RKO (cell line): Measurements from ENCODE around the gene ARMC6.
"Not testable (repeated sequence)": the region's sequence is repeated elsewhere in the genome, so short reads cannot be mapped to it uniquely, and the experiment has no call there.

Source experiments
- DNase-seq: peaks from one replicate; pipeline ENCODE4 v3.0.0-alpha.2; 2016; ENCODE audit warnings: low spot score

Gene ARMC6

DNA sequence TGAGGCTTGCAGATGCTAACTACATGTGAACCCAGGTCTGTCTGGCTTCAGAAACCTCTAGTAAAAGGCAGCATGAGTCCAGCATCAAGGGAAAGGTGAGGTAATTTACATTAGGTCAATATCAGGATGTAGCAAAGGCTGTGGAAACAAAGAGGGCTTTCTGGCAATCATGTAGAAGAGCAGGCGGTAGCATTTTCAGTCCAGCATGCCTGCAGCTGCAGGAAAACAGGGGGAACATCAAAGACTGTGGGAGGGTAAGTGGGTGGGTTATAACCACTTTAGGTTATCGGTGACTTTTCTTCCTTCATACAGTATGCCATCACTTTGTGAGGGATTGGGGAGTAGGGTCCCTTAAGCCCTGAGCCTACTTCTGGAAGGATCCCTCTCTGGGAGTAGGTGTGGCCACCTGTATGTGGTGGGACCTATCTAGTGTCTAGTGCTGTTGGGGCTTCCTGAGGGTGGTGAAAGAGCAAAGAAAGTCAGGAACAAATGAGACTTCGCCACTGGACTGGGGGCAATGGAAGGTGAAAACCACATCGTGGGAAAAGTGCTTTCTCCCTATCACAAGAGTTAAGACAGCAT, 10.9 kb upstream of the ARMC6 start:
- DNase-seq, result no peak

DNA sequence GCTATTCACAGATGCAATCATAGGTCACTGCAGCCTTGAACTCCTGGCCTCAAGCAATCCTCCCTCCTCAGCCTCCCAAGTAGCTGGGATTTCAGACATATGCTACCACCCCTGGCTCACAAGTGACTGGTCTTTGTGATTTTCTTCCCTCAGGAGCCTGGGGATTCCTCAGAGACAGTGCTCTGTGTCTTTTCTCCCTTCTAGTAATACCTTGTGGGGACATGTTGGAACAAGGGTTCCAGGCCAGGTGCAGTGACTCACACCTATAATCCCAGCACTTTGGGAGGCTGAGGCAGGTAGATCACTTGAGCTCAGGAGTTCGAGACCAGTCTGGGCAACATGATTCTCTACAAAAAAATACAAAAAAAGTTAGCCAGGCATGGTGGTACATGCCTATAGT, 10.0 kb upstream of the ARMC6 start:
- not testable (repeated sequence) for DNase-seq

GRCh38 chr19:19025861-19026260, 7.5 kb upstream of the ARMC6 start:
- DNase-seq, result no peak

- DNase-seq, result no peak
Measured at GRCh38 chr19:19026299-19026971, 7.0 kb upstream of the ARMC6 start.

- no peak for DNase-seq
Measured at GRCh38 chr19:19027228-19027627, 6.2 kb upstream of the ARMC6 start.

- no peak for DNase-seq
Measured at GRCh38 chr19:19028526-19028925, 4.9 kb upstream of the ARMC6 start.

DNA sequence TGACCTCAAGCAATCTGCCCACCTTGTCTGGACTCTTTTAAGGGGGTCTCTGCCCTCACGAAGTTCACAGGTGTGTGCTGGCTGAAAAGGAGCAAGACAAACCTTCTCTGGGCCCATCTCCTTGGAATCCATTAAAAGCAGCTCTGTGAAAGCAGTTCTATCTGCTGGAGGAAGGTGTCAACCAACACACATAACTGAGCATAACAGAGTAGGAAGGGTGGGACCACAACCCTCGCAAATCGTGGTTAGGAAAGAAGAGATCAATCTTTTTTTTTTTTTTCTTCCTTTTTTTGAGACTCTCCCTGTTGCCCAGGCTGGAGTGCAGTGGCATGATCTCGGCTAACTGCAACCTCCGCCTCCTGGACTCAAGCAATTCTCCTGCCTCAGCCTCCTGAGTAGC, 1.5 kb upstream of the ARMC6 start:
- no peak for DNase-seq

- DNase-seq, result peak; percentile 97
Measured at GRCh38 chr19:19032420-19033175, 805 bp upstream of the ARMC6 start.

DNA sequence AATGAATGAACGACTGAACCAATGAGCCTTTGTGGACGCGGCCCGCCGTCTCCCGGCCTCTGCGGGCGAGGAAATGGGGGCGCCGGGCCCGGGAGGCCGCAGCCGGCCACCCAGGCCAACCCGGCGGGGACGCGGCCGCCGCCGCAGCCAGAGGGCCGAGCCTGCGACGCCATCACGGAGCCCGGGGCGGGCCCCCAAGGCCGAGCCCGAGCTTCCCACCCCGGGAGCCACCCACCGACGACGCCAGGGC, 302 bp upstream of the ARMC6 start:
- DNase-seq, result no peak

DNA sequence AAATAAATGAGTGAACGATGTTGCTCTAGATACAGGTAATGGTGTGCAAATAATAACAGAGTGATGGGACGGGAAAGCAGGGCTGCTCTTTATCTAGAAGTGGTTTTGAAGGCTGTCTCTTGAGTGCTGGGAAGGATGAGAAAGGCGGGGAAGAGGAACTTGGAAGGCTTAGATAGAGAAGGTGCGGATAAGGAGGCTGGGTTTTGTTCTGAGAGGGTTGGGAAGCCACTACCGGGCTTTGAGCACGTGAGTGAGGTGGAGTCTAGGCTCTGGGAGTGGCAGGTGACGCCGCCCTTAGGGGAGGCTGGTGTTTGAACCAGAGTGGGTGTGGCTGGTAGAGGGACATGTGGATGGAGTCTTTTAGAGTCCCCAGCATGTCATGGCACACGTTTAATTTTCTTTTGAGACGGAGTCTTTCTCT, 811 bp downstream of the ARMC6 start:
- peak; percentile 87 for DNase-seq

GRCh38 chr19:19039901-19040300, 6.5 kb downstream of the ARMC6 start:
- DNase-seq, result no peak

DNA sequence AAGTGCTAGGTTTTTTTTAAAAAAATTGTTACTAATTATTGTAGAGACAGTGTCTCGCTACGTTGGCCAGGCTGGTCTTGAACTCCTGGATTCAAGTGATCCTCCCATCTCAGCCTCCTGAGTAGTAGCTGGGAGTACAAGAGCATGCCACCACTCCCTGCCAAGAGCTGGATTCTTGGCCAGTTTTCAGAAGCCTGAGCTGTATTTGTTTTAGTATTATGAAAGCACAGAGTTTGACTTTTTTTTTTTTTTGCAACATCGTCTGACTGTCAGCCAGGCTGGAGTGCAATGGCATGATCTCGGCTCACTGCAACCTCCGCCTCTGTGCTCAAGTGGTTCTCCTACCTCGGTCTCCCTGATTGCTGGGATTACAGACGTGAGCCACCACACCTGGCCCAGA, 7.0 kb downstream of the ARMC6 start:
- no peak for DNase-seq

GRCh38 chr19:19042732-19043280, 9.4 kb downstream of the ARMC6 start:
- DNase-seq, result no peak

- no peak for DNase-seq
Measured at GRCh38 chr19:19043481-19043880, 10.1 kb downstream of the ARMC6 start.

GRCh38 chr19:19043881-19044280, 10.5 kb downstream of the ARMC6 start:
- DNase-seq, result no peak

DNA sequence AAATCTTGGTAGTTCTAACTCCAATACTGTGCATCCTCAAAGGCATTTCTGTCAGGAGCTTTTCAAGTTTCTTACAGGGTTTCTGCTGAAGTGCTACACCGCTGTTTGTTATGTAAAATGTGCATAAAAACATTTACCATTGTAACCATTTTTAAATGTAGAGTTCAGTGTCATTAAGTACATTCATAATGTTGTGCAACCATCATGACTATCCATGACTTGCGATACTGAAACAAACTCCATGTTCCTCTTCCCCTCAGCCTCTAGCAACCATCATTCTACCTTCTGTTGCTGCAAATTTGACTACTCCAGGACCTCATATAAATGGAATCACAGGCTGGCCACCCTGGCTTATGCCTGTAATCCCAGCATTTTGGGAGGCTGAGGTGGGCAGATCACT, 16.0 kb downstream of the ARMC6 start:
- no peak for DNase-seq

GRCh38 chr19:19050104-19050503, 16.7 kb downstream of the ARMC6 start:
- DNase-seq, result no peak

DNA sequence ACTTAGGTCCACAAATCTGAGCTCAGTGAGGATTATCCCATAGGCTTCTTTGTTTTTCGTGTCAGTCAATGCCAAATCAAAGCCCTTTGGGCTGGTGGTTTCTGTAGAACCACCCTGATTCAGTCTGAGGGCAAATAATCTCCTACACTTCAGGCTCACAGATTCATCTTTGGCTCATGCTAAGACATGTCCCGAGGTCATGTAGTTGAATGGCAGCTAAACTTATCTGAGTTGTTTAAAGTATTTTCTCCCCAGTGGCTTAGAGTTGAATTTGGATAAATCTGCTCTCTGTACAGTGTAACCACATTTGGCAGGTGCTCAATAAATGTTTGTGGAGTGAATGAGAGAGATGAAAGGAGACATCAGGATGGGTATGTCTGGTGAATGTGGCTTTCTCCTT, 17.3 kb downstream of the ARMC6 start:
- no peak for DNase-seq

- DNase-seq, result no peak
Measured at GRCh38 chr19:19051478-19052213, 18.2 kb downstream of the ARMC6 start.

DNA sequence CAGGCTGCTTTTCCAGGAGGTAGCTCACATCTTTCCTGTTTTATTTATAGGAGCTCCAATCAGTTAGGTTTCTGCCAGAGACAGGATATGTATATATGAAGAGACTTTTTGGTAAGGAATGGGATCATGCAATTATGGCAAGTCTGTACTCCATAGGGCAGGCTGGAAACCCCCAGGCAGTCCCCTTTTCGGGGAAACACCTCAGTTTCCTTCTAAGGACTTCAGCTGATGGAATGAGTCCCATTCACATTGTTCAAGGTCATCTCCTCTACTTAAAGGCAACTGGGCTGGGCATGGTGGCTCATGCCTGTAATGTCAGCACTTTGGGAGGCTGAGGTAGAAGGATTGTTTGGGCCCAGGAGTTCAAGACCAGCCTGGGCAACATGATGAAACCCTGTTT, 19.5 kb downstream of the ARMC6 start:
- no peak for DNase-seq

GRCh38 chr19:19053508-19054314, 20.3 kb downstream of the ARMC6 start:
- no peak for DNase-seq
